ENCODE results near the gene BTBD2. TPM values are rescaled to one million over a fixed set of nuclear protein-coding genes. Genes with fewer than 3 reads are reported as not detected.

The BTBD2 gene
- total RNA-seq, 2 donors from 2014 or later: 44.6 to 52.1 TPM

DNA sequence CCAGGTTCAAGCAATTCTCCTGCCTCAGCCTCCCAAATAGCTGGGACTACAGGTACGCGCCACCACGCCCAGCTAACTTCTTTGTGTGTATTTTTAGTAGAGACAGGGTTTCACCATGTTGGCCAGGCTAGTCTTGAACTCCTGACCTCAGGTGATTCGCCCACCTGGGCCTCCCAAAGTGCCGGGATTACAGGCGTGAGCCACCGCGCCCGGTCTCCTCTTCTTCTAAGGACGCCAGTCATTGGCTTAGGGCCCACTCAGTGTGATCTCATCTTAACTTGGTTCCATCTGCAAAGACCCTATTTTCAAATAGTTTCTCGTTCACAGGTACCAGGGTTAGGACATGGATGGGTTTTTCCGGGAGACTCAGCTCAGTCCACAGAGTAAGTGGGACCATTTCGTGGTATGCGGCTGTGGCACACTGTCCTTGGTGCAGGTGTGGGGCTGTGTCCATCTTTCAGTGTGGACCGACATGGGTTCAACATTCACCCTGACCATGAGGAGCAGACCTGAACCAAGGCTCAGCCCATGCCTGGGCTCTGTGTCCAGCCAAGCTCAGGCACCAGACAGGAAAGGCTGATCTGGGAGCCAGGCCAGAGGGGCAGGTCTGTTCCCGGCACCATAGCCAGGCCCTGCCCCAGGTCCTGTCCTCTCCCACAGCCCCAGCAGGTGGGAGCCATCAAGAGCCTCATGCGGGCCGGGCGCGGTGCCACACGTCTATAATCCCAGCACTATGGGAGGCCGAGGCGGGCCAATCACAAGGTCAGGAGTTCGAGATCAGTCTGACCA is 38.3 kb upstream of the BTBD2 start:
- no peak for DNase-seq (ENCODE audit: low spot score)
- intact Hi-C loops (cut with DNase I): no loop called here

GRCh38 chr19:2051773-2052704 is 36.5 kb upstream of the BTBD2 start:
- no peak for DNase-seq (ENCODE audit: low spot score)
- intact Hi-C loops (cut with DNase I): no loop called here

DNA sequence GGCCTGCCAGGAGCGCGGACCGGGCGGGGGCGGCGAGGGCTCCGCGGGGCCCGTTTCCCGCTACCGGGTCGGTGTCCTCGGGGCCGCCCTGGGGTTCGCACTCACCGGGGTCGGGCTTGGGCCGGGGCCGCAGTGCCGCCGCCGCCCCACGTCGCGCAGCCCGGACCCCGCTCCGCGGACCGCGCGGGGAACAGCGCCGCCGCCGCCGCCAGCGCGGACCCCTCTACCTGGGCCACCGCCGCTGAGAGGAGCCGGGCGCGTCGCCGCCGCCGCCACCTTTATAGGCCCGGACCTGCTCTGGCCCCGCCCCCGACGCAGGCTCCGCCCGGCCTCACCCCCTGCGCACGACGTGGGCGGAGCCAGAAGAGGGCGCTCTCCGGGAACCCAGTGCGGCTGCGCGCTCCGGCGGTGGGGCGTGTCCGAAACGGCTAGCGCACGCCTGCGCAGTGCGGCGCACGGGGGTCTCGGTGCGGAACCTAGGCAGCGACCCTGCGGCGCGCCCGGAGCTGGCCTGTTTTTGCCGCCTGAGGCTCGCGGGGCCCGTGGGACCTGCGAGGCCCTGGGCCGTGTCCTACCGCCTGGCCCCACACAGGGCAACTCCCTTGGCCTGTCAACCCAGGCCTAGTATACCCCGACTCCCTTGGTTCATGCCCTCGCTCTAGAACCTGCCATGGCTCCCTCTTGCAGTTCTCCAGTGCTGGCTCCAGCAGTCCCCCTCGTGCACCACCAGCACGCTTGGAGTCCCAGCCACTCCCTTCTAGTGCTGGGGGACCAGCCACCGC is 35.7 kb upstream of the BTBD2 start, which contains the start of gene MKNK2:
MKNK2 (minus strand) TSS at position 254 of the 782 bp plus-strand sequence. CDS start 393 bp downstream, outside the sequence.
- peak; percentile 98 for DNase-seq (ENCODE audit: low spot score)
- intact Hi-C loops (cut with DNase I): no loop called here

DNA sequence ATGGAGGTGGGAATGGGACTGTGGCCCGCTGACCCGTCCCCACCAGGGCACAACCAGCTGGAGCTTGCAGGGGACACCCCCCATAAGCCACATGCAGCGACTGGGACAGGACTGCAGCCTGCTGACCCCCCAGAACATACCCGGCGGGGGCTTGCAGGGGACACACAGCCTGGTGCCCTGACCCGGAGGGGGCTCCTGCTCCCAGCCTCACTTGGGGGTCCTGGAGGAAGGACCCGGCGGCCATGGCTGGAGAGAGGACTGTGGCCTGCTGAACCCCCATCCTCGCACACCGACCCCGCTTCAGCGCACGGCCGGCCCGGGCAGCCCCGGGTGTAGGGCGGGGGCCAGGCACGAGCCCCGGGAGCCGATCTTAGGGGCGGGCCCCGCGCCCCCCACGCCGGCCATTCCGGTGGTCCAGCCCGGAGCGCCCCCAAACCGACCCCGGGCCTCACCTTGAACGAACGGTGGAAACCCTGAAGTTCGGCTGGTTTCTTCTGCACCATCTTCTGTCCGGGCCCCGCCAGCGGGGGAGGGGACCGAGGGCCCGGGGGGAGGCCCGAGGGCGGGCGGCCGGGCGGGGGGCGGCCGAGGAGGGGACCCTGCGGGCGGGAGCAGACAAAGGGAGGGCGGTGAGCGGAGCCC is 35.0 kb upstream of the BTBD2 start:
- intact Hi-C loops (cut with DNase I): no loop called here
- no peak for DNase-seq (ENCODE audit: low spot score)

DNA sequence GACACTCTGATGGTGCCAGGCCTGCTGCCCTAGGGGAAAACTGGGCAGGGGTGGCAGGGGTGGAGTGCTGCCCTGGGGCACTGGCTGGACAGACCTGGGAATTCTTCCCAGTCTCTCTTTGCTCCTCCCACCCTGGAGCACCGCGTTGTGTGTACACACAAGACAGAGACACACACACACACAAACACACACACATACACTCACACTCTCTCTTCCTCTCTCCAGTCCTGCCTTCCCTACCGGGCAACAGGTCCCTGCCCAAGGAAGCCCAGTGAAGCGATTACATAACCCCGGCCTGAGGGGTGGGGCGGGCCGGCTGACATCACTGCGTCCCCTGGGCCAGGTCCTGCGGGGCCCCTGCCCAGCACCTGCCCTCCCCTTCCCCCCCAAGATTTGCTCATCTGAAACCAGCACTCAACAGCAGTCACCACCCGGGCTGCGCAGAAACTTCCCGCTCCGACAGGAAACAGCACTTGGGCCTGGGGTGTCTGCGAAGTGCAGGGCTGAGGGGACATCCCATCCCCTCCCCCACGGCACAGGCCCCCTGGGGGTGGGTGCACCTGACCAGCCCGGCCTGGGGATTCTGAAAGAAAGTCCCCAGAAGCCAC is 34.3 kb upstream of the BTBD2 start:
- peak; percentile 92 for DNase-seq (ENCODE audit: low spot score)
- intact Hi-C loops (cut with DNase I): loop anchor here in 1 of 2 donors (2.0 kb wide), 1 partner anchor 27 kb away; no protein-coding TSS in a partner anchor

- intact Hi-C loops (cut with DNase I): loop anchor here in 1 of 2 donors (2.0 kb wide), 1 partner anchor 26 kb away; no protein-coding TSS in a partner anchor
- no peak for DNase-seq (ENCODE audit: low spot score)
Measured at GRCh38 chr19:2048959-2049740, 33.6 kb upstream of the BTBD2 start.

DNA sequence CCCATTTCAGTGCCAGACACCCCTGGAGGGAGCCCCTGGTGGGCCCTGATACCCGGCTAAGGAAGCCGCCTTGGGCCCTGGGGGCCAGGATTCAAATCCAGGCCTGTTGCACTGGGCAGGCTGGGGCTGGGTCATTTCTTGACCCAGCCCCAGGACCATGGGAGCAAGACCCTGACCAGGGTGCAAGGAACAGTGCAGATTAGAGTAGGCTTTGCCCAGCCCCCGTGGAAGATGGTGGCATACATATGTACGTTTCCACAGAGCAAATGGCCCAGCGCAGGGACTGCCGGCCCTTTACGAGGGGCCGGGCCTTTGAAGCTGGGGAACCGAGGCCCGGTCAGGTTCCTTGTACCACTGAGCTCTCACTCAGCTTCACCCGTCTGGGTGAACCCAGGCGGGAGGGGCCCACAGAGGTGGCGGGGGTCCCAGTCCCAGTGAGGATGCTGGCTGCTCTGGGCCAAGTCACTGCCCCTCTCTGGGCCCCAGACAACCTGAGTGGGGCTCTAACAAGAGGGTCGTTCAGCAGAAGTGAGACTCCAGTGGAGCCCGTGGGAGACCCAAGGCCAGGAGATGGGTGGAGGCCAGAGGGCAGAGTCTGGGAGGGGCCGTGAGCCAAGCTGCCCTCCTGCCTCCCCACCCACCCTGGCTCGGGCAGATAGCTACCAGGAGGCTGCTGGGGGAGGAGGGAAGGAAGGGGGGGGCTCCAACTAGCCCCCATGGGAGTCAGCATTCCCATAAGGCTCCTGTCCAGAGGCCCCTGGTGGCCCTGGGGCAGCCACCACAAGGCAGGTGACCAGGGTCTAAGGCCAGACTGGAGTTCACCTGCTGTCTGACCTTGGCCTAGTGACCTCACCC is 32.8 kb upstream of the BTBD2 start:
- intact Hi-C loops (cut with DNase I): loop anchor here in 1 of 2 donors (2.0 kb wide), 1 partner anchor 26 kb away; no protein-coding TSS in a partner anchor

DNA sequence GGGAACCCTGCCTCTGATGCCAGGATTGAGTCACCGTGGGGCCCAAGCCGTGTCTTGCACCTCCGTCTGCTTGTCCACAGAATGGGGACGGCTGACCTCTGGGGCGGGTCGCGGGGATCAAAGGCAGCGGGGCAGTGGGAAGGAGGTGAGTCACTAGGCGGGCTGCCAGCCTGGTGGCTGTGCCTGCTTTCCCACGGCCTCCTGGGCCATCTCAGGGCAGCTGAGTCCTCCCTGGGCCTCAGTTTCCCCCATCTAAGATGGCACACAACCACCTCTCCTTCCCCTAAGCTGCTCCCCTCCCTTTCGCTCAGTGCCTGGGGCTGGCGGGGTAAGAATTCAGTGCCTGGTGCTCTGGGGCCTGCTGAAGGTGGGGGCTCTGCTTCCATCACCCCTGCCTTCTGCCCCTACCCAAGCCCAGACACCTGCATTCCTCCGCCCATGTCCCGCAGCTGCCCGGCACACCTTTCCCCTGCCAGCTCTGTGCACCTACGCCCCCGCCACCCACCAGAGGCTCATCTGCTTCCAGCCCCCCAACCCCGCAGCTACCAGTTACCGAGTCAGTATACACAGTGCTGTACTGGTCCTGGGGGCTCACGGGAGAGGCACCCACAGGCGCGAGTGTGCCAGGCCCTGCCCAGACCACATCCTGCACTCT is 32.1 kb upstream of the BTBD2 start:
- DNase-seq (ENCODE audit: low spot score): no peak

More for the DNA sequence above, 32.8 kb upstream of the BTBD2 start:
- no peak for DNase-seq (ENCODE audit: low spot score)

DNA sequence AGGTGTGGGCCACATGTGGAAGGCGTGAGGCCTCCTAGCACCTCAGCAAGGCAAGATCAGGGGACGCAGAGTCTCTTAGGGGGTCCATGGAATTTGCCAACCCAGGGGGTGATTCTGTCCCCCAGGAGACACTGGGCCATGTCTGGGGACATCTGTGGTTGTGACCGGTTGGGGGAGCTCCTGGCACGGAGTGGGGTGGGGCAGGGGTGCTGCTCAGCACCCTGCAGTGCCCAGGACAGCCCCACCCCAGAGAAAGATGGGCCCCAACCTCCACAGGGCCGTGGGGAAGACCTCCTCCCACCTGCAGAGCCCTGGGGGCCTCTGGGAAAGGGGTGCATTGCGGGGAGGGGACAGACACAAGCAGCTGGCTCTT is 31.5 kb upstream of the BTBD2 start:
- intact Hi-C loops (cut with DNase I): no loop called here
- DNase-seq (ENCODE audit: low spot score): no peak

More for the DNA sequence above, 32.1 kb upstream of the BTBD2 start:
- intact Hi-C loops (cut with DNase I): loop anchor here in 1 of 2 donors (2.0 kb wide), 1 partner anchor 25 kb away; no protein-coding TSS in a partner anchor

DNA sequence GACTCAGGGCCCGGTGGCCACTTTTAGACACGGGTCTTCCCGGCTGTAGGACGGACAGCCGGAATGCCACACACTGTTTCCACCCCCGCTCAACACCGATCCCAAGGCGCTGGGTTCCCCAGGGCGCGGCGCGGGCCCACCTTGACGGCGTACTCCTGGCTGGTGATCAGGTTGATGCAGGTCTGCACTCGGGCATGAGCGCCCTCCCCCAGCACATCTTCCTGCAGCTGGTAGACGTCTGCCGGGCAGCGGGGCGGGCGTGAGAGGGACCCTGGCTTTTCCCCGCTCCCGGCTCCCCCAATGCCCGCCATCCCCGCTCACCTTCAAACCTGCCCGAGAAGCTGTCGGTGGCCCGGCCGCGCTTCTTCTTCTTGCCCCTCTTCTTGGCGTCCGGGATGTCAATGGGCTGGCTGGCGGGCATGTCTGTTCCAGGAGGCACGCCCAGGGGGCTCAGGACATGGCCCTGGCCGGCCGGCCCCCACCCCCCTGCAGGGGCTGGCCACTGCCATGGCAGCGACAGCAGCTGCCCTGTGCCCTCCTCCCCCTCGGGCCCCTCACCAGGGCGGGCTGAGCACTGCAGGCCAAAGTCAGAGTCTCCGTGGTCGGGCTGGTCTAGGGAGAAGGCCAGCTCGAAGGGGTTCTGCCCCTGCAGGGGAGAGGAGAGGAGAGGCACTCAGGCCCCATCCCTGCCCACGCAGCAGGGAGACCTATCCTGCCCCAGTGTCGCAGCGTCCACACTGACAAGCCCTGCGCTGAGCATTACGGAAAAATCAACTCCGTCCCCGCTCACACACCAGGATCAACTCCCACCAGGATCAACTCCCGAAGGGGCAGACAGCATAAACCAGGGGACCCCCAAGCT is 30.8 kb upstream of the BTBD2 start:
- intact Hi-C loops (cut with DNase I): no loop called here

DNA sequence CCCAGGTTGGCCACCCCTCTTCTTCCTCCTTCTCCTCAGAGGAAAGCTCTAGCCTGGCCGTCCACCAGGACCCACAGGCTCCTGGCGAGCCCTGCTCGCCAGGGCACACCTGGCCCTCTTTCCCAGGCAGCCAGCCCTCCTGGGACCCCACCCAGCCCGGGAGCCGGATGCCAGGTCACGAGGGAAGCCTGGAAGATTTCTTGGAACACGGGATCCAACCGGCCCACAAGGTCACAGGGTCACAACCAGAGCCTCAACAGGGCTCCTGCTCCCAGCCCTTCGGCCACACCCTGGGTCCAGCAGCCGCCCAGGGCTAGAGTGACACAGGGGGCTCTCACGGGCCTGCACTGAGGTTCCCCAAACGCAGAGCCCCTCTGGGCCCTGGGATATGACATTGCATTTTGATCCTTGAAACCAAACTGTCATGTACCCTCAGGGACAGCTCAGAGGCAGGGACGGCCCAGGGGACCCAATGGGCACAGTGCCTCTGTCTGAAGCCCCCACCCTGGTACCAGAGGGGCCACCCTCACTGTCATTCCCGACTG is 30.1 kb upstream of the BTBD2 start:
- intact Hi-C loops (cut with DNase I): loop anchor here in 1 of 2 donors (1.0 kb wide), 1 partner anchor 39 kb away; no protein-coding TSS in a partner anchor
- no peak for DNase-seq (ENCODE audit: low spot score)

More for the DNA sequence above, 30.8 kb upstream of the BTBD2 start:
- no peak for DNase-seq (ENCODE audit: low spot score)

GRCh38 chr19:2044709-2045500 is 29.4 kb upstream of the BTBD2 start:
- intact Hi-C loops (cut with DNase I): loop anchor here in 1 of 2 donors (1.0 kb wide), 1 partner anchor 39 kb away; no protein-coding TSS in a partner anchor
- no peak for DNase-seq (ENCODE audit: low spot score)

DNA sequence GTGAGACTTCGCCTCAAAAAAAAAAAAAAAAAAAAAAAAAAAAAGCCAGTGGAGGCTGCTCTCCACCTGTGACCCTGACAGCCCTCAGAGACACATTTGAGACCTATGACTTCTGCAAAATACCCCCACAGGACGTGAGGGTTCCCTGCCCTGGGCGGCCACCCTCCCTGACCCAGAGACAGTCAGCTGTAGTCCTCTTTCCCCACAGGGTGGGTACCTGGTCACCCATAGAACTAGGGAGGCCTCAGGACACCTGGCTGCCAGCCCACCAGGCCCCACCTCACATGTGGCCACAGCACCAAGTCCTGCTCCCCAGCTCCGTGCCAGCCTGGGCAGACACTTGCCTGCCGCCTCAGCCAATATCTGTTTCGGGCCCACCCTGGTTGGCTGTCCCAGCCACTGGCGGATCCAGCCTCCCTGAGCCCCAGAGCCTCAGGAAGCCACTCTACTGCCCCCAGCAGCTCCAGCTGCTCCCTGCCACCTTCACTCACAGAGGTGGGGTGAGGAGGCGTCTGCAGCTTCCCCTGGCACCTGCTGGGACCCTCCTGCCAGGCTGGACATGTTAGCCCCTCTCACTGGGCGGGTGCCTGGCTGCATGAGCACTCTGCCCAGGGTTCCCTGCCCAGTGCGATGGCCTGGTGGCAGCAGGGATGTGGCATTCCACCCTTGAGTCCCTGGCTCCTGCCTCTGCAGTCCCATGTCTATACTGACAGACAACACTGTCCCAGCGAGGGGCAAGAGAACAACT is 28.6 kb upstream of the BTBD2 start:
- DNase-seq (ENCODE audit: low spot score): no peak
- intact Hi-C loops (cut with DNase I): no loop called here
